B cell (primary cell): ENCODE results near the gene IFNA16.
"Not testable (repeated sequence)": the region's sequence is repeated elsewhere in the genome, so short reads cannot be mapped to it uniquely, and the experiment has no call there.

Source experiments
- CTCF ChIP-seq: fragments of 200-600 bp; IDR thresholded peaks from one replicate; pipeline ENCODE4 v1.8.0; 2022; ENCODE audit warnings: antibody characterized with exemption, mild to moderate bottlenecking
- EZH2 ChIP-seq: IDR thresholded peaks from 2 replicates; pipeline ENCODE4 v1.6.1; 2012; ENCODE audit warnings: borderline replicate concordance, low read depth, mild to moderate bottlenecking, moderate library complexity, low read length; ENCODE audit not compliant: insufficient read depth, poor library complexity, severe bottlenecking

DNA sequence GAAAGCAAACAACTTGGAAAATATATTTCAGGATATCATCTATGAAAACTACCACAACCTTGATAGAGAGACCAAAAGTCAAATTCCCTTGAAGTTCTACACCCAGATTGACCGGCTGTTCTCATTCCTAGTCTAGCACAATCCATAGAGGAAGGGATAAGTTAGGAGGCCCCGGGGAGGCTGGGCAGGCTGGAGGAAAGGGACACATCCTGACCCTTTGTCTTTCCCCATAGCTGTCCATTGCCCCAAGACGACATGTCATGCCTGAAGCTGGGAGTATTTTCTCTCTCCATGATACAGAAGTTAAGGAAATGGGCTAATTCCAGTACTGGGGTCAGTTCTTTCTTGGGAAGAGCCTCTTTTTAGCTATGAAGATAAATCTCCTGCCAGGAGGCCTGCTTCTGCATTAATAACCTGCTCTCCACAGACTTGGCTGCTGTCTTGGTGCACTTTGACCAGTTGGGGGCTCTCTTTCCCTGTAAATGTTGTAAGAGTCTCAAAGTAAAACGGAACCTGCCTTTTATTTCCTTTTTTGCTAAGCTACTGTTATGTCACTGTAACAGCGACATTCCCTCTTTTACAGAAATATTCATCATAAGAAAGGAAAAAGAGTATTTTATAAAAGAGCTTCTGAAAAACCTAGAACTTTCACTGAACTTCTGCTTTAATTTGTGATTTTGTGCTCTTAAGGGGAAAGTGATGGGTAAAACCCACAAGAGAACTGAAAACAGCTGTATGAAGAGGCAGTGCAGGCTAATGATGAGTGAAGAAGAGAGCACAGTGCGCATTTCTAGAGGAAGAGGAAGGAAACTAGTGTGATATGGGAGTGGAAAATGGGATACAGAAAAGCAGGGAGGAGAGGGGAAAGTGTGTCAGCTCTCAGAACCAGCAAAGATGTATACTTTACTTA is 22.0 kb downstream of the IFNA16 start:
- peak; percentile 56 for TF ChIP-seq CTCF
- not testable (repeated sequence) for TF ChIP-seq EZH2
